Body of pancreas (tissue), 4 donors: ENCODE data around the gene UBL3.

Experiments
- POLR2A ChIP-seq, 3 donors: fragments of 450-650 bp; IDR thresholded peaks; one replicate each; pipeline ENCODE4 v1.6.1; 2016; ENCODE audit warnings: antibody characterized with exemption in 3 of 3, mild to moderate bottlenecking in 2 of 3
- TF ChIP-seq, protein P1 (sequence below), 7 experiments: fragments of 450-650 bp in 4 of 7; fragments of 200-600 bp in 3 of 7; sonication (generic) in 3 of 7; IDR thresholded peaks; one replicate each; pipeline ENCODE4 v1.5.1; 2016 to 2019; ENCODE audit warnings: antibody characterized with exemption in 7 of 7

DNA sequence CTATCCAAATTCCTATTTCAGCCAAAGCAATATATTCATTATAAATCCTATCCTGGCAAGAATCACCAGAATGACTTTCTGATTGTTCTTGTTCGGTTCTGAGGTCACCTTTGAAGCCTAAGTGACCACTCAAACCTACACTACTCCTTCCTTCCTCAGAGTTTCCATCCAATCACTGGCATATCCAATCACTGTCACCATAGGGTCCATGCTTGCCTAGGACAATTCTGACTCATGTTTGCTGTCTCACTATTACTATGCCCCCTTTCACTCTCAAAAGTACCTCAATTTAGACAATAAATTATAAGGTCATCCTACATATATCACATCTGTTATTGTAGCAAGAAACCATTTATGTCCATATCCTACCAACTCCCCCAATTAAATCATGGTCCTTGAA is 58.9 kb downstream of the UBL3 start:
- TF ChIP-seq, protein P1, sequence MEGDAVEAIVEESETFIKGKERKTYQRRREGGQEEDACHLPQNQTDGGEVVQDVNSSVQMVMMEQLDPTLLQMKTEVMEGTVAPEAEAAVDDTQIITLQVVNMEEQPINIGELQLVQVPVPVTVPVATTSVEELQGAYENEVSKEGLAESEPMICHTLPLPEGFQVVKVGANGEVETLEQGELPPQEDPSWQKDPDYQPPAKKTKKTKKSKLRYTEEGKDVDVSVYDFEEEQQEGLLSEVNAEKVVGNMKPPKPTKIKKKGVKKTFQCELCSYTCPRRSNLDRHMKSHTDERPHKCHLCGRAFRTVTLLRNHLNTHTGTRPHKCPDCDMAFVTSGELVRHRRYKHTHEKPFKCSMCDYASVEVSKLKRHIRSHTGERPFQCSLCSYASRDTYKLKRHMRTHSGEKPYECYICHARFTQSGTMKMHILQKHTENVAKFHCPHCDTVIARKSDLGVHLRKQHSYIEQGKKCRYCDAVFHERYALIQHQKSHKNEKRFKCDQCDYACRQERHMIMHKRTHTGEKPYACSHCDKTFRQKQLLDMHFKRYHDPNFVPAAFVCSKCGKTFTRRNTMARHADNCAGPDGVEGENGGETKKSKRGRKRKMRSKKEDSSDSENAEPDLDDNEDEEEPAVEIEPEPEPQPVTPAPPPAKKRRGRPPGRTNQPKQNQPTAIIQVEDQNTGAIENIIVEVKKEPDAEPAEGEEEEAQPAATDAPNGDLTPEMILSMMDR (IDR thresholded peaks at IDR 0.05) = no peak
- no peak for TF ChIP-seq POLR2A (IDR thresholded peaks at IDR 0.05)
